SK-N-SH (cell line): ENCODE measurements around the gene PARVB. TPM values are rescaled to one million over a fixed set of nuclear protein-coding genes. Genes with fewer than 3 reads are reported as not detected.

Experiments
- CTCF ChIA-PET: fragments of 300-600, 350-600 bp; formaldehyde crosslinking; extraction: SDS; loops from one replicate; lab custom pipeline; 2021; lab: Yijun Ruan, JAX
- POLR2A ChIA-PET: fragments of 350-600 bp; sonication (Branson Sonifier 250); formaldehyde crosslinking; extraction: SDS; loops from one replicate; lab custom pipeline; 2020; ENCODE audit warnings: antibody characterized with exemption, inconsistent platforms; lab: Yijun Ruan, JAX
- DNase-seq: peaks from one replicate; pipeline ENCODE4 v3.0.0; 2012
- H2AFZ ChIP-seq: fragments of 200-600 bp; sonication (generic); 2 replicates; pipeline ENCODE4 v1.8.1; 2016; ENCODE audit warnings: antibody characterized with exemption, mild to moderate bottlenecking, low read depth
- H3F3A ChIP-seq: fragments of 200-600 bp; sonication (generic); replicated peaks from 2 replicates; pipeline ENCODE3; 2016; ENCODE audit warnings: antibody characterized with exemption, mild to moderate bottlenecking; ENCODE audit not compliant: insufficient read depth
- H3K27ac ChIP-seq, 2 experiments: fragments of 200-500 bp in 1 of 2; fragments of 200-600 bp in 1 of 2; sonication (Bioruptor generic) in 1 of 2; sonication (generic), shearing (Covaris generic) in 1 of 2; 2 replicates each; pipeline versions ENCODE4 v1.5.1 to v1.6.1; 2014 to 2016; ENCODE audit warnings: low read depth in 2 of 2, inconsistent platforms in 1 of 2, low read length in 1 of 2, mild to moderate bottlenecking in 1 of 2, mixed read lengths in 1 of 2
- H3K27me3 ChIP-seq: fragments of 200-600 bp; sonication (generic), shearing (Covaris generic); 2 replicates; pipeline ENCODE4 v1.6.1; 2016; ENCODE audit warnings: mixed run types; ENCODE audit not compliant: insufficient read depth
- H3K36me3 ChIP-seq, 2 experiments: fragments of 200-500 bp in 1 of 2; fragments of 200-600 bp in 1 of 2; sonication (Bioruptor generic) in 1 of 2; sonication (generic) in 1 of 2; replicated peaks in 1 of 2; 2 replicates each; pipeline versions ENCODE3 to v1.5.1; 2014 to 2016; ENCODE audit warnings: low read length in 1 of 2, mild to moderate bottlenecking in 1 of 2; ENCODE audit not compliant: insufficient read depth in 2 of 2, control insufficient read depth in 1 of 2
- H3K4me1 ChIP-seq, 2 experiments: fragments of 200-500 bp in 1 of 2; fragments of 200-600 bp in 1 of 2; sonication (Bioruptor generic) in 1 of 2; sonication (generic), shearing (Covaris generic) in 1 of 2; 2 replicates each; pipeline versions ENCODE4 v1.5.1 to v1.6.1; 2014 to 2016; ENCODE audit warnings: low read depth in 1 of 2, low read length in 1 of 2, mixed run types in 1 of 2; ENCODE audit not compliant: insufficient read depth in 2 of 2, control insufficient read depth in 1 of 2
- H3K4me2 ChIP-seq: fragments of 200-600 bp; sonication (generic), shearing (Covaris generic); 2 replicates; pipeline ENCODE4 v1.6.1; 2017; ENCODE audit warnings: mixed run types
- H3K4me3 ChIP-seq, 2 experiments: fragments of 200-500 bp in 1 of 2; fragments of 200-600 bp in 1 of 2; sonication (Bioruptor generic) in 1 of 2; sonication (generic), shearing (Covaris generic) in 1 of 2; 2 replicates each; pipeline versions ENCODE4 v1.5.1 to v1.8.1; 2014 to 2016; ENCODE audit warnings: low read depth in 2 of 2, inconsistent platforms in 1 of 2, low read length in 1 of 2, mild to moderate bottlenecking in 1 of 2, mixed read lengths in 1 of 2, moderate library complexity in 1 of 2
- H3K79me2 ChIP-seq: fragments of 200-600 bp; sonication (generic); 2 replicates; pipeline ENCODE4 v1.8.1; 2017; ENCODE audit warnings: mild to moderate bottlenecking; ENCODE audit not compliant: insufficient read depth
- H3K9ac ChIP-seq: fragments of 200-600 bp; sonication (generic); 2 replicates; pipeline ENCODE4 v1.6.1; 2017; ENCODE audit warnings: mixed run types
- H3K9me2 ChIP-seq: fragments of 200-600 bp; sonication (generic); 2 replicates; pipeline ENCODE4 v1.6.1; 2017; ENCODE audit warnings: mixed run types
- H3K9me3 ChIP-seq: fragments of 200-600 bp; sonication (generic); 2 replicates; pipeline ENCODE4 v1.6.1; 2017; ENCODE audit warnings: mixed run types, mild to moderate bottlenecking, moderate library complexity
- H4K20me1 ChIP-seq: fragments of 200-600 bp; sonication (generic); 2 replicates; pipeline ENCODE4 v1.6.1; 2017; ENCODE audit warnings: mild to moderate bottlenecking, mixed run types; ENCODE audit not compliant: insufficient read depth
- EZH2phosphoT487 ChIP-seq: fragments of 200-600 bp; sonication (generic); IDR thresholded peaks from 2 replicates; pipeline ENCODE4 v1.6.1; 2017; ENCODE audit warnings: low read depth, mixed run types, mild to moderate bottlenecking, antibody characterized with exemption, moderate library complexity, borderline replicate concordance
- FOXJ3 ChIP-seq: sonication (generic); formaldehyde crosslinking; IDR thresholded peaks from 2 replicates; pipeline ENCODE4 v1.5.1; 2020; ENCODE audit warnings: mild to moderate bottlenecking, missing genetic modification reagents
- GABPA ChIP-seq: IDR thresholded peaks from 2 replicates; pipeline ENCODE4 v1.4.0; 2012; ENCODE audit warnings: low read depth, mild to moderate bottlenecking
- JUND ChIP-seq: IDR thresholded peaks from 2 replicates; pipeline ENCODE4 v1.4.0; 2012
- MXI1 ChIP-seq: IDR thresholded peaks from 2 replicates; pipeline ENCODE4 v1.6.1; 2012; ENCODE audit warnings: mild to moderate bottlenecking, low read depth, low read length, improper control_type of control experiment
- RFX5 ChIP-seq: IDR thresholded peaks from 2 replicates; pipeline ENCODE4 v1.6.1; 2012; ENCODE audit warnings: mild to moderate bottlenecking, improper control_type of control experiment, low read length
- RXRA ChIP-seq: IDR thresholded peaks from 2 replicates; pipeline ENCODE4 v1.4.0; 2012; ENCODE audit warnings: low read depth, mild to moderate bottlenecking, borderline replicate concordance
- SIN3A ChIP-seq: IDR thresholded peaks from 2 replicates; pipeline ENCODE4 v1.6.1; 2012; ENCODE audit warnings: low read depth, mild to moderate bottlenecking, low read length, moderate library complexity, borderline replicate concordance
- TAF1 ChIP-seq: IDR thresholded peaks from 2 replicates; pipeline ENCODE4 v1.6.1; 2012; ENCODE audit warnings: low read depth, mild to moderate bottlenecking, low read length, moderate library complexity, borderline replicate concordance
- WGBS: methylation state at CpG from one replicate; pipeline ENCODE4 v1.1.6; 2017; ENCODE audit warnings: low lambda C conversion rate; 5-methylcytosine and 5-hydroxymethylcytosine counted together
- polyA plus RNA-seq, 3 experiments: library from polyadenylated mRNA; depleted of rRNA; stranded (reverse); fragments of >200 nt; gene quantifications; 2 replicates each; pipeline ENCODE4 v1.2.3, GENCODE V29; 2012
- TF ChIP-seq, protein P1 (sequence below): fragments of 200-600 bp; sonication (generic); IDR thresholded peaks from 2 replicates; pipeline ENCODE4 v1.6.1; 2017; ENCODE audit warnings: antibody characterized with exemption, mild to moderate bottlenecking, moderate library complexity
- TF ChIP-seq, protein P2 (sequence below): IDR thresholded peaks from 2 replicates; pipeline ENCODE4 v1.6.1; 2012; ENCODE audit warnings: mild to moderate bottlenecking, low read depth, low read length, moderate library complexity
- TF ChIP-seq, protein P3 (sequence below): IDR thresholded peaks from 2 replicates; pipeline ENCODE4 v1.4.0; 2012; ENCODE audit warnings: low read depth, borderline replicate concordance

The PARVB gene
- polyA plus RNA-seq, 1 of the 3 experiments (the other 2 are of a cell fraction): 87.8 TPM

DNA sequence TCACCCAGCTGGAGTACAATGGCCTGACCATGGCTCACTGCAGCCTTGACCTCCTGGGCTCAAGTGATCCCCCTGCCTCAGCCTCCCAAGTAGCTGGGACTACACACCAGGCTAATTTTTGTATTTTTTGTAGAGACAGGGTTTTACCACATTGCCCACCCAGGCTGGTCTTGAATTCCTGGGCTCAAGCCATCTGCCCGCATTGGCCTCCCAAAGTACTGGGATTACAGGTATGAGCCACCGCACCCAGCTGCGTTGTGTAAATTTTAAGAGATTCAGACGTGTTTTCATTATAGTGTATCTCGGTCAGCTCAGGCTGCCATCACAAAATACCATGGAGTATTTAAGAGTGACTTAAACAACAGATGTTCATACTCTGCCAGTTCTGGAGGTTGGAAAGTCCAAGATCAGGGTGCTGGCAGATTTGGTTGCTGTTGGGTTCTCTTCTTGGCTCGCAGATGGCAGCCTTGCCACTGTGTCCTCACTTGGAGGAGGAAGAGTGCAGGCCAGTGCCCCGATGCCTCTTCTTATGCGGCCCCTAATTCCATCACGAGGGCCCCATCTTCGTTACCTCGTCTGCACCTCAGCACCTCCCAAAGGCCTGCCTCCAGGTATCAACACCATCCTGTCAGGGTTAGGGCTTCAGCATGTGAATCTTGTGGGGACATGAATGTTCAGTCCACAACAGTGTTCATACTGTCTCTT is 32.6 kb upstream of the PARVB start:
- CTCF ChIA-PET: interaction anchor here (2.5 to 8.2 kb wide), 5 partner anchors 12 to 634 kb away, joined by 19 to 234 read pairs (median 35); no protein-coding TSS in a partner anchor
- H3F3A ChIP-seq: peaks cover 7% of the 10 kb centered on the region
- POLR2A ChIA-PET: interaction anchor here (0.7 kb wide), 1 partner anchor 636 kb away, joined by 4 read pairs; no protein-coding TSS in a partner anchor
- H3K9ac ChIP-seq: no peak overlapping the region
- WGBS: 97% methylated on average over 11 of the region's 11 CpGs
- H3K9me2 ChIP-seq: no peaks in the 10 kb centered on the region
- no peak for DNase-seq
- no peaks in the 10 kb centered on the region for H3K27me3 ChIP-seq
- peaks cover 0 to 6% of the 10 kb centered on the region in 2 experiments; a peak in 1 of 4 replicates for H3K4me1 ChIP-seq
- no peak overlapping the region for H3K4me2 ChIP-seq
- no peak overlapping the region for H2AFZ ChIP-seq
- H3K27ac ChIP-seq: no peak overlapping the region
- TF ChIP-seq FOXJ3 (CRISPR knock-in tag) (no peak), MXI1 (no peak), SIN3A (no peak), RFX5 (no peak)
- TF ChIP-seq, protein P1, sequence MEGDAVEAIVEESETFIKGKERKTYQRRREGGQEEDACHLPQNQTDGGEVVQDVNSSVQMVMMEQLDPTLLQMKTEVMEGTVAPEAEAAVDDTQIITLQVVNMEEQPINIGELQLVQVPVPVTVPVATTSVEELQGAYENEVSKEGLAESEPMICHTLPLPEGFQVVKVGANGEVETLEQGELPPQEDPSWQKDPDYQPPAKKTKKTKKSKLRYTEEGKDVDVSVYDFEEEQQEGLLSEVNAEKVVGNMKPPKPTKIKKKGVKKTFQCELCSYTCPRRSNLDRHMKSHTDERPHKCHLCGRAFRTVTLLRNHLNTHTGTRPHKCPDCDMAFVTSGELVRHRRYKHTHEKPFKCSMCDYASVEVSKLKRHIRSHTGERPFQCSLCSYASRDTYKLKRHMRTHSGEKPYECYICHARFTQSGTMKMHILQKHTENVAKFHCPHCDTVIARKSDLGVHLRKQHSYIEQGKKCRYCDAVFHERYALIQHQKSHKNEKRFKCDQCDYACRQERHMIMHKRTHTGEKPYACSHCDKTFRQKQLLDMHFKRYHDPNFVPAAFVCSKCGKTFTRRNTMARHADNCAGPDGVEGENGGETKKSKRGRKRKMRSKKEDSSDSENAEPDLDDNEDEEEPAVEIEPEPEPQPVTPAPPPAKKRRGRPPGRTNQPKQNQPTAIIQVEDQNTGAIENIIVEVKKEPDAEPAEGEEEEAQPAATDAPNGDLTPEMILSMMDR: no peak
- TF ChIP-seq, all 33 proteins: peak for 0
- Histone ChIP-seq H3K9me3 (no peaks in the 10 kb centered on the region), H3K4me3 (no peak overlapping the region), H4K20me1 (peaks cover 4% of the 10 kb centered on the region; the same call in 1 of the 2 replicates), H3K79me2 (no peaks in the 10 kb centered on the region; the same call in 1 of the 2 replicates), H3K36me3 (peaks cover 44 to 88% of the 10 kb centered on the region in 2 experiments)

DNA sequence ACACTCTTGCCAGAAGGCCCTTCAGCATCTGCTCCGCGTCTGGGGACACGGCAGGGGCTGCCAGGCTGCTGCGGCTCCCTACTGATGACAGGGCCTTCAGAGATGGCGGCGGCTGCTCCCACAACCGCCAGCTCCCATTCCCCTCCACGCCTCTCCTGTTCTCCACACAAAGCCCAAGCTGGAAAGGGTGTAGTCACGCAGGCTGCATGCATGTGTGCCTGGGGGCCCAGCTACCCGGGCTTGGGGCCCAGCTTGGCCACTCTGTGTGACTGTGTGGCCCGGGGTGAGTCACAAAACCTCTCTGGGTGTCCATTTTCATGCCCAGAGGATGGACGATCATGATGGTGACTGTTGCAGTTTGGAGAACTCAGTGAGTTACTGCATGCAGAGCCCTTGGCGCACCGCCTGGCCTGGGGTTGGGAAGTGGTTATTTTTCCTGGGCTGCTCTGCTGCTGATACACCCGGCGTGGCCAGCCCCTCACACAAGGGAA is 31.7 kb upstream of the PARVB start:
- Histone ChIP-seq H3K27me3 (no peaks in the 10 kb centered on the region), H3K27ac (no peak overlapping the region), H3K4me2 (no peak overlapping the region), H3K4me3 (no peak overlapping the region), H3K9me3 (no peaks in the 10 kb centered on the region), H2AFZ (no peak overlapping the region), H3K79me2 (no peaks in the 10 kb centered on the region), H3K36me3 (peaks cover 47 to 90% of the 10 kb centered on the region in 2 experiments), H3K4me1 (peaks cover 0 to 6% of the 10 kb centered on the region in 2 experiments; a peak in 1 of 4 replicates), H3K9ac (no peak overlapping the region), H4K20me1 (peaks cover 4% of the 10 kb centered on the region; the same call in 1 of the 2 replicates), H3F3A (peaks cover 7% of the 10 kb centered on the region), H3K9me2 (no peaks in the 10 kb centered on the region)
- POLR2A ChIA-PET: no interaction called here
- CTCF ChIA-PET: interaction anchor here (0.7 to 8.2 kb wide), 40 partner anchors 8 to 693 kb away, joined by 3 to 234 read pairs (median 8); partner anchors contain the start of gene PARVB
- peak; percentile 33 for DNase-seq
- TF ChIP-seq EZH2phosphoT487: no peak
- TF ChIP-seq, protein P2, sequence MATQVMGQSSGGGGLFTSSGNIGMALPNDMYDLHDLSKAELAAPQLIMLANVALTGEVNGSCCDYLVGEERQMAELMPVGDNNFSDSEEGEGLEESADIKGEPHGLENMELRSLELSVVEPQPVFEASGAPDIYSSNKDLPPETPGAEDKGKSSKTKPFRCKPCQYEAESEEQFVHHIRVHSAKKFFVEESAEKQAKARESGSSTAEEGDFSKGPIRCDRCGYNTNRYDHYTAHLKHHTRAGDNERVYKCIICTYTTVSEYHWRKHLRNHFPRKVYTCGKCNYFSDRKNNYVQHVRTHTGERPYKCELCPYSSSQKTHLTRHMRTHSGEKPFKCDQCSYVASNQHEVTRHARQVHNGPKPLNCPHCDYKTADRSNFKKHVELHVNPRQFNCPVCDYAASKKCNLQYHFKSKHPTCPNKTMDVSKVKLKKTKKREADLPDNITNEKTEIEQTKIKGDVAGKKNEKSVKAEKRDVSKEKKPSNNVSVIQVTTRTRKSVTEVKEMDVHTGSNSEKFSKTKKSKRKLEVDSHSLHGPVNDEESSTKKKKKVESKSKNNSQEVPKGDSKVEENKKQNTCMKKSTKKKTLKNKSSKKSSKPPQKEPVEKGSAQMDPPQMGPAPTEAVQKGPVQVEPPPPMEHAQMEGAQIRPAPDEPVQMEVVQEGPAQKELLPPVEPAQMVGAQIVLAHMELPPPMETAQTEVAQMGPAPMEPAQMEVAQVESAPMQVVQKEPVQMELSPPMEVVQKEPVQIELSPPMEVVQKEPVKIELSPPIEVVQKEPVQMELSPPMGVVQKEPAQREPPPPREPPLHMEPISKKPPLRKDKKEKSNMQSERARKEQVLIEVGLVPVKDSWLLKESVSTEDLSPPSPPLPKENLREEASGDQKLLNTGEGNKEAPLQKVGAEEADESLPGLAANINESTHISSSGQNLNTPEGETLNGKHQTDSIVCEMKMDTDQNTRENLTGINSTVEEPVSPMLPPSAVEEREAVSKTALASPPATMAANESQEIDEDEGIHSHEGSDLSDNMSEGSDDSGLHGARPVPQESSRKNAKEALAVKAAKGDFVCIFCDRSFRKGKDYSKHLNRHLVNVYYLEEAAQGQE: no peak
- TF ChIP-seq MXI1: no peak
- TF ChIP-seq RXRA: no peak
- no peak for TF ChIP-seq GABPA
- TF ChIP-seq TAF1: no peak
- TF ChIP-seq JUND: no peak
- TF ChIP-seq, protein P3, sequence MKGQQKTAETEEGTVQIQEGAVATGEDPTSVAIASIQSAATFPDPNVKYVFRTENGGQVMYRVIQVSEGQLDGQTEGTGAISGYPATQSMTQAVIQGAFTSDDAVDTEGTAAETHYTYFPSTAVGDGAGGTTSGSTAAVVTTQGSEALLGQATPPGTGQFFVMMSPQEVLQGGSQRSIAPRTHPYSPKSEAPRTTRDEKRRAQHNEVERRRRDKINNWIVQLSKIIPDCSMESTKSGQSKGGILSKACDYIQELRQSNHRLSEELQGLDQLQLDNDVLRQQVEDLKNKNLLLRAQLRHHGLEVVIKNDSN: no peak
- 90% methylated on average over 9 of the region's 16 CpGs for WGBS
